DND-41 (cell line): ENCODE data around the gene C7.

Experiments used
- ATAC-seq: fragments of 200-7000 bp; cut with Tn5 transposase; 3 replicates; pipeline ENCODE4 v1.9.1; 2021; ENCODE audit warnings: low read depth; ENCODE audit not compliant: insufficient read depth
- DNase-seq: peaks from one replicate; pipeline ENCODE4 v3.0.0-alpha.2; 2020
- H2AFZ ChIP-seq: 2 replicates; pipeline ENCODE4 v1.6.0; 2012; ENCODE audit warnings: low read depth, low read length
- H3K27ac ChIP-seq: 2 replicates; pipeline ENCODE4 v1.5.1; 2012; ENCODE audit warnings: low read length, inconsistent platforms
- H3K27me3 ChIP-seq: fragments of 200-600 bp; sonication (generic); 2 replicates; pipeline ENCODE4 v1.6.0; 2012; ENCODE audit warnings: low read length, mild to moderate bottlenecking, inconsistent platforms; ENCODE audit not compliant: insufficient read depth, poor library complexity
- H3K36me3 ChIP-seq: 2 replicates; pipeline ENCODE4 v1.5.1; 2012; ENCODE audit warnings: low read length, inconsistent platforms; ENCODE audit not compliant: insufficient read depth
- H3K4me1 ChIP-seq: 2 replicates; pipeline ENCODE4 v1.5.1; 2012; ENCODE audit warnings: mild to moderate bottlenecking, low read length; ENCODE audit not compliant: insufficient read depth
- H3K4me2 ChIP-seq: 2 replicates; pipeline ENCODE4 v1.6.0; 2012; ENCODE audit warnings: mild to moderate bottlenecking, moderate library complexity, low read length, inconsistent platforms; ENCODE audit not compliant: insufficient read depth
- H3K4me3 ChIP-seq, 2 experiments: fragments of 200-600 bp in 1 of 2; shearing (Covaris generic) in 1 of 2; 2 replicates each; pipeline ENCODE4 v1.5.1; 2012 to 2016; ENCODE audit warnings: inconsistent platforms in 2 of 2, low read length in 2 of 2, mild to moderate bottlenecking in 2 of 2, low read depth in 1 of 2, moderate library complexity in 1 of 2
- H3K79me2 ChIP-seq: 2 replicates; pipeline ENCODE4 v1.6.0; 2012; ENCODE audit warnings: low read length, inconsistent platforms; ENCODE audit not compliant: insufficient read depth
- H3K9ac ChIP-seq: 2 replicates; pipeline ENCODE4 v1.6.0; 2012; ENCODE audit warnings: low read depth, mild to moderate bottlenecking, inconsistent platforms, low read length, moderate library complexity
- H3K9me3 ChIP-seq: 2 replicates; pipeline ENCODE4 v1.5.1; 2012; ENCODE audit warnings: low read length, moderate library complexity, mild to moderate bottlenecking, inconsistent platforms; ENCODE audit not compliant: insufficient read depth, severe bottlenecking
- H4K20me1 ChIP-seq: 2 replicates; pipeline ENCODE4 v1.6.0; 2012; ENCODE audit warnings: low read length; ENCODE audit not compliant: insufficient read depth
- EZH2 ChIP-seq: IDR thresholded peaks from 3 replicates; pipeline ENCODE4 v1.6.1; 2012; ENCODE audit warnings: borderline replicate concordance, low read depth, mild to moderate bottlenecking, moderate library complexity, low read length, inconsistent platforms; ENCODE audit not compliant: severe bottlenecking
- TF ChIP-seq, protein P1 (sequence below): IDR thresholded peaks from 2 replicates; pipeline ENCODE4 v1.5.1; 2012; ENCODE audit warnings: borderline replicate concordance, low read length, moderate library complexity, mild to moderate bottlenecking; ENCODE audit not compliant: poor library complexity, severe bottlenecking; ENCODE audit errors: extremely low read depth

C7 gene

DNA sequence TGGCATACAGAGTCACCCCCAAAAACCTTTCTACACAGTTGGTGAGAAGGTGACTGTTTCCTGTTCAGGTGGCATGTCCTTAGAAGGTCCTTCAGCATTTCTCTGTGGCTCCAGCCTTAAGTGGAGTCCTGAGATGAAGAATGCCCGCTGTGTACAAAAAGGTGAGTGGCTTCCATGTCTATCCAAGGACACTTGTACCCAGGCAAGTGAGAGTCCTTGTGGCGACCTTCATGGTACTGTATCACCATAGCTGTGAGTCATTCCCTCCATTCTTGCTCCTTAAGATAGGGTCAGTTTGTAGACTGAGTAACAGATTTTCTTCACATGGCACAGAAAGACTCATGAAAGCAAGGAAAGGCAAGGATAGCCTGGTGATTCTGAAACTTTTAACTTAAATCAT is 63.1 kb downstream of the C7 start:
- DNase-seq: no peak
- H3K9me3 ChIP-seq: no peaks in the 10 kb centered on the region
- H2AFZ ChIP-seq: no peak overlapping the region
- no peak overlapping the region for H3K9ac ChIP-seq
- no peak overlapping the region for H3K4me3 ChIP-seq
- no peak overlapping the region for H3K27ac ChIP-seq
- H3K4me1 ChIP-seq: no peaks in the 10 kb centered on the region
- H3K79me2 ChIP-seq: no peaks in the 10 kb centered on the region
- H3K36me3 ChIP-seq: no peaks in the 10 kb centered on the region
- no peak for TF ChIP-seq EZH2
- TF ChIP-seq, protein P1, sequence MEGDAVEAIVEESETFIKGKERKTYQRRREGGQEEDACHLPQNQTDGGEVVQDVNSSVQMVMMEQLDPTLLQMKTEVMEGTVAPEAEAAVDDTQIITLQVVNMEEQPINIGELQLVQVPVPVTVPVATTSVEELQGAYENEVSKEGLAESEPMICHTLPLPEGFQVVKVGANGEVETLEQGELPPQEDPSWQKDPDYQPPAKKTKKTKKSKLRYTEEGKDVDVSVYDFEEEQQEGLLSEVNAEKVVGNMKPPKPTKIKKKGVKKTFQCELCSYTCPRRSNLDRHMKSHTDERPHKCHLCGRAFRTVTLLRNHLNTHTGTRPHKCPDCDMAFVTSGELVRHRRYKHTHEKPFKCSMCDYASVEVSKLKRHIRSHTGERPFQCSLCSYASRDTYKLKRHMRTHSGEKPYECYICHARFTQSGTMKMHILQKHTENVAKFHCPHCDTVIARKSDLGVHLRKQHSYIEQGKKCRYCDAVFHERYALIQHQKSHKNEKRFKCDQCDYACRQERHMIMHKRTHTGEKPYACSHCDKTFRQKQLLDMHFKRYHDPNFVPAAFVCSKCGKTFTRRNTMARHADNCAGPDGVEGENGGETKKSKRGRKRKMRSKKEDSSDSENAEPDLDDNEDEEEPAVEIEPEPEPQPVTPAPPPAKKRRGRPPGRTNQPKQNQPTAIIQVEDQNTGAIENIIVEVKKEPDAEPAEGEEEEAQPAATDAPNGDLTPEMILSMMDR: no peak
- no peaks in the 10 kb centered on the region for H4K20me1 ChIP-seq
- ATAC-seq: no peak
- H3K27me3 ChIP-seq: peaks cover 2% of the 10 kb centered on the region
- no peak overlapping the region for H3K4me2 ChIP-seq

DNA sequence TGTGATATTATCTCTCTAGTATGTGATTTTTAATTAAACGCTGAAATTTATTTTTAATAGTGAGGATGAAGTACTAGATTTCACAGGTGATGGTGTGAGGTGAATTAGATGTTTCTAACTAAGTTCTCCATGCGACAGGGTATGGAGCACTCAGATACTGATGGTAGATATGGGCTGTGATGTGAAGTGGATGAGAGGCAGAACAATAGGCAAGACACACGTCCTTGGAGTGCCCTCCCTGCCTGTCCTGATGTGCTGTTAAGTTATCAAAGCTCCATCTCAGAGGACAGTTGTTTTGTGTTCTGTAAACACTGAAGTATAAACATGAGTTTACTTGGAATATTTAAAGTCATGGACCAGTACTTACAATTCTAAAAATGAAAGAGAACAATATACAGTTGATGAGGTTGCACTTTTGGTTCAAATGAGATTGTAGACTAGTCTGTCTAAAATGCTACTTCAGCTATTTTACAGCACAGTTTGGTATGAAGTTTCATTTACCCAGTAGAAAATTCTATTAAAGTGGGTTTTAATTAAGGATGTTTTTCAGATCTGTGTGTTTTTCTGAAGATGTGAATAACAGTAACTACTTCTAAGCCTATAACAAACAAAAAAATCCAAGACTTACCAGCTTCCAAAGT is 64.2 kb downstream of the C7 start:
- H3K79me2 ChIP-seq: no peaks in the 10 kb centered on the region
- no peak overlapping the region for H3K4me2 ChIP-seq
- no peaks in the 10 kb centered on the region for H3K36me3 ChIP-seq
- H4K20me1 ChIP-seq: no peaks in the 10 kb centered on the region
- no peaks in the 10 kb centered on the region for H3K9me3 ChIP-seq
- no peak overlapping the region for H2AFZ ChIP-seq
- H3K27ac ChIP-seq: no peak overlapping the region
- no peak for ATAC-seq
- H3K4me1 ChIP-seq: no peaks in the 10 kb centered on the region
- TF ChIP-seq, protein P1: no peak
- no peak for TF ChIP-seq EZH2
- H3K4me3 ChIP-seq: no peak overlapping the region
- no peak for DNase-seq
- no peak overlapping the region for H3K9ac ChIP-seq
- H3K27me3 ChIP-seq: peaks cover 4% of the 10 kb centered on the region

DNA sequence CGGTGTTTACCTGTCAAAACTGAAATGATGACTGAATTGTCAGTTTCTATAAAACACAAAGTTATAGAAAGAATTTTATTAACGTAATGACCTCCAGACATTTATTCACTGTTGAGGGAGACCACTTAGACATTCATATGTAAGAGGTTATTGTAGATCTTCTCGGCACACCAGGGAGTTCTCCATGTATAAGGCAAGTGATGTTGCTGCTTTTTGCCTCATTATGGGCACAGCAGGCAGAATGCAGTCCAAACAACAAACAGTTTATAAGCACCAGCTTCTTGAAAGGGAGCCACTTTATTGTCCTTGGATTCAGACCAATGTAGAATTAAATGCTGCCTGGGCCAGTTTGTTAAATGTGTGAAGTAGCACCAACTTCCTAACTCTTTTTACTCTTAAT is 66.7 kb downstream of the C7 start:
- Histone ChIP-seq H3K4me1 (no peaks in the 10 kb centered on the region), H3K9ac (no peak overlapping the region), H2AFZ (no peak overlapping the region), H3K9me3 (no peaks in the 10 kb centered on the region), H3K27ac (no peak overlapping the region), H3K79me2 (no peaks in the 10 kb centered on the region), H3K4me2 (no peak overlapping the region), H3K27me3 (peaks cover 4% of the 10 kb centered on the region), H3K4me3 (no peak overlapping the region), H4K20me1 (no peaks in the 10 kb centered on the region), H3K36me3 (no peaks in the 10 kb centered on the region)
- no peak for ATAC-seq
- TF ChIP-seq EZH2: no peak
- TF ChIP-seq, protein P1: no peak
- no peak for DNase-seq
